Left lung (tissue), 10 donors: ENCODE results near the gene WDCP. TPM values are rescaled to one million over a fixed set of nuclear protein-coding genes. Genes with fewer than 3 reads are reported as not detected.
A peak's percentile ranks its signal among the peaks of the same experiment; 100 is the strongest.

Source experiments
- ATAC-seq: fragments of 200-7000 bp; cut with Tn5 transposase; one replicate; pipeline ENCODE4 v1.9.1; 2020; ENCODE audit warnings: moderate library complexity
- DNase-seq, 4 donors: peaks; one replicate each; pipeline ENCODE4 v3.0.0-alpha.2; 2013 to 2020
- H3K27ac ChIP-seq, 2 donors: fragments of 200-600 bp; sonication (generic) in 1 of 2; one replicate each; pipeline versions ENCODE4 v1.5.0 to v1.8.0; 2020 to 2021
- H3K27me3 ChIP-seq, 2 donors: fragments of 200-600 bp; sonication (generic) in 1 of 2; one replicate each; pipeline versions ENCODE4 v1.5.0 to v1.8.0; 2020 to 2021
- H3K36me3 ChIP-seq, 2 donors: fragments of 200-600 bp; sonication (generic) in 1 of 2; one replicate each; pipeline versions ENCODE4 v1.5.0 to v1.8.0; 2020 to 2021
- H3K4me1 ChIP-seq, 2 donors: fragments of 200-600 bp; one replicate each; pipeline ENCODE4 v1.8.0; 2021
- H3K4me3 ChIP-seq, 2 donors: fragments of 200-600 bp; sonication (generic) in 1 of 2; one replicate each; pipeline versions ENCODE4 v1.5.0 to v1.8.0; 2020 to 2021; ENCODE audit warnings: mild to moderate bottlenecking in 1 of 2
- H3K9me3 ChIP-seq, 2 donors: fragments of 200-600 bp; sonication (generic) in 1 of 2; one replicate each; pipeline versions ENCODE4 v1.5.0 to v1.8.0; 2020 to 2021
- CTCF ChIP-seq, 2 donors: fragments of 200-600 bp; sonication (generic) in 1 of 2; IDR thresholded peaks; one replicate each; pipeline versions ENCODE4 v1.5.0 to v1.8.0; 2021; ENCODE audit warnings: antibody characterized with exemption in 2 of 2
- intact Hi-C, 2 donors: fragments of 100-400 bp; cut with DNase I; formaldehyde crosslinking; loops; one replicate each; pipeline versions ENCODE4 v1.11.2 to v1.14.2; 2022
- polyA plus RNA-seq, 6 donors: library from polyadenylated mRNA; unstranded; fragments of 120-200 nt; gene quantifications; one replicate each; pipeline ENCODE4 v1.2.1, GENCODE V29; 2013; ENCODE audit not compliant: insufficient read length in 6 of 6
- total RNA-seq, 2 donors: library from RNA; stranded (reverse); fragmentation: NEBNext Ultra II Directional; extraction: Animal tissue kit (Norgen Biotek cat#: 25700); gene quantifications; one replicate each; pipeline ENCODE4 v1.2.1, GENCODE V29; 2021
- donor health status: DM: no; HTN: yes; CAD: no.
- donor health status: DM: no; HTN: no; CAD: no.

The WDCP gene
- total and polyA plus RNA-seq, 8 donors = 10.3 to 15.0 (median 14.6) TPM

DNA sequence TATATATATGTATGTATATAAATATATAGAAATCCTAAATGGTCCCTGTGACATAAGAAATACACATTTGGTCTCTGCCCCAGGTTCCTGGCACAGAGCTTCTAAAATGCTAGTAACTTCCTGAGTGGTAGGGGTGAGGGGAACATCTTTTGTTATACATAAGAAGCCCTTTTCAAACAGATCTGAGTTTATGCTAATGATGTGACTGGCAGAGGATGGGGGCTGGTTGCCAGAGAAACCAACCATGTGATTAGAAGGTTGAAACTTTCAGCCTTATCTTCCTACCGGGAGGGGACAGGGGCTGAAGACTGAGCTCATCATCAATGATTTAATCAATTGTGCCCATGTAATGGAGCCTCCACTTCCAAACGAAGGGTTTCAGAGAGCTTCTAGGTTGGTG, 21.0 kb downstream of the WDCP start:
- peaks cover 0 to 79% of the 10 kb centered on the region in 2 donors for H3K36me3 ChIP-seq
- no peak for ATAC-seq
- intact Hi-C loops = no loop called here

DNA sequence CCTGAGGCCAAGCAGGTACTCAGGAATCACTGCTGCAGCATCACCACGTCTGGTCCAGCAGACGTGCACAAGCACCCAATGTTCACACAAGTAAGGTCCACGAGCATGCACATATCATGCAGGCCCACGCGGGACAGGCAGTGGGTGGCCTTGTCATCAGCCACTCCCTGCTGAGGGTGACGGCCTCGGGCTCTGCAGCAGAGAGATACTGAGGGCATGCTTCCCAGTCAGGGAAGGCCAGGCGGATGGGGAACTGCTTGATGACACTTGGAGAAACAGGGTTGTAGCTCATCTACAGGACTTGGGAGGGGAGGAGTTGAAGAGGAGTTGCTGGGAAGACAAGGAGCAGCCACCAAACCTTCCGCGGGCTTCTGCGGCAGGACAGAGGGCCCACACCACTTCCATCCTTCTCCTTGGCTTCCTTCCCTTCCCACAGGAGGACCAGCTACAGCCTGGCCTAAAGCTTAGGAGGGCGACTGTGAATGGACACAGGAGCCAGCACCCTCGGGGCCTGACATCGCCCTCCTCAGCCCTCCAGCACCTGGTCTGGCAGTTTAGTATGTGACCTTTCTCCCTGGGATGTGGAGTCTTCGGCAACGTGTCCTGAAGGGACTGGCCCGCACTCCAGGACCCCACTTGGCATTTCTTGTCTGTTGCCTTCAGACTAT, 22.1 kb downstream of the WDCP start:
- no peaks in the 10 kb centered on the region for H3K9me3 ChIP-seq
- intact Hi-C loops = no loop called here
- H3K4me3 ChIP-seq = no peak overlapping the region
- peaks cover 0 to 68% of the 10 kb centered on the region in 2 donors for H3K36me3 ChIP-seq
- H3K27me3 ChIP-seq = no peaks in the 10 kb centered on the region
- DNase-seq (no peak), ATAC-seq (no peak)
- TF ChIP-seq CTCF (IDR thresholded peaks at IDR 0.05) = no peak
- H3K4me1 ChIP-seq = no peaks in the 10 kb centered on the region
- H3K27ac ChIP-seq = no peak overlapping the region

More for the DNA sequence above, 21.0 kb downstream of the WDCP start:
- no peak for DNase-seq
- TF ChIP-seq CTCF (IDR thresholded peaks at IDR 0.05) = no peak
- Histone ChIP-seq H3K27me3 (no peaks in the 10 kb centered on the region), H3K4me3 (no peak overlapping the region), H3K9me3 (no peaks in the 10 kb centered on the region), H3K4me1 (no peaks in the 10 kb centered on the region), H3K27ac (no peak overlapping the region)

GRCh38 chr2:24024018-24024417, 23.2 kb downstream of the WDCP start:
- no peak for ATAC-seq
- intact Hi-C loops = no loop called here

GRCh38 chr2:24022975-24023575, 24.1 kb downstream of the WDCP start:
- peaks cover 0 to 48% of the 10 kb centered on the region in 2 donors for H3K36me3 ChIP-seq
- H3K27me3 ChIP-seq = no peaks in the 10 kb centered on the region
- H3K9me3 ChIP-seq = no peaks in the 10 kb centered on the region
- no peak overlapping the region for H3K27ac ChIP-seq
- no peak overlapping the region for H3K4me3 ChIP-seq
- DNase-seq (peak in 1 of 4 donors; percentile 38), ATAC-seq (no peak)
- intact Hi-C loops = no loop called here
- H3K4me1 ChIP-seq = no peaks in the 10 kb centered on the region
- TF ChIP-seq CTCF (IDR thresholded peaks at IDR 0.05) = no peak

More at GRCh38 chr2:24024018-24024417, 23.2 kb downstream of the WDCP start:
- no peaks in the 10 kb centered on the region for H3K4me1 ChIP-seq
- H3K27ac ChIP-seq = no peak overlapping the region
- H3K27me3 ChIP-seq = no peaks in the 10 kb centered on the region
- H3K9me3 ChIP-seq = no peaks in the 10 kb centered on the region
- no peak for DNase-seq
- H3K4me3 ChIP-seq = no peak overlapping the region
- H3K36me3 ChIP-seq = peaks cover 0 to 57% of the 10 kb centered on the region in 2 donors
- TF ChIP-seq CTCF (IDR thresholded peaks at IDR 0.05) = no peak

DNA sequence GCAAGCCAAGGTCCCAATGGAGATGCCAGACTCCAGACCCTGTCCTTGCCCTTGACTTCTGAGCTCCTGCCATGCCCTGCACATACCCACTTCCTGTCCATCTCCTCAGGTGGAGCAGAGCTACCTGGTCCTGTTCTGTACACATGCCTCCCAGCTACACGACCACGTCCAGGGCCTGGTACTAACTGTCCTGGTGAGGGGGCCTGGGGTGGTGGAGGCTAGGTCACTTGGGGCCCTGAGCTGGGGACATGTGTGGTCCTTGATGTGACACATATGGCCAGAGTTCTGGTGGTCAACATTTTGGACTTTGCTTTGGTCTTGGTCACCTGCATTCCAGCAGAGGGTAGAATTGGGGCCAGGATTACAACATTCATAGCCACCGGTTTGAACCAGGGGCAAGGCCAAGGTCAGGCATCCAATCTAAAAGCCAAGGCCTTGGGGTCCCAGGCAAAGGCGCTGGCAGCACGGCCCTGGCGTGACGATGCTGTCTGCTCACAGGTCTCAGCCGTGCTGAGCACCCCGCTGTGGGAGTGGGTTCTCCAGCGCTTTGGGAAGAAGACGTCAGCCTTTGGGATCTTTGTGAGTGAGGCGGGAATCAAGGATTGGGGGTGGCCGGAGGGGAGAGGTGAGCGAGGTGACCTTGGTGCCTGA, 24.7 kb downstream of the WDCP start:
- Histone ChIP-seq H3K4me1 (no peaks in the 10 kb centered on the region), H3K4me3 (no peak overlapping the region), H3K9me3 (no peaks in the 10 kb centered on the region), H3K36me3 (peaks cover 0 to 43% of the 10 kb centered on the region in 2 donors), H3K27ac (no peak overlapping the region), H3K27me3 (no peaks in the 10 kb centered on the region)
- DNase-seq = no peak
- intact Hi-C loops = no loop called here
- no peak for TF ChIP-seq CTCF (IDR thresholded peaks at IDR 0.05)
- ATAC-seq = no peak
